ENCODE results near the gene OR4C46. TPM values are rescaled to one million over a fixed set of nuclear protein-coding genes. Genes with fewer than 3 reads are reported as not detected.
A peak's percentile ranks its signal among the peaks of the same experiment; 100 is the strongest.

OR4C46 gene
- total RNA-seq, 1 experiment from 2014 or later: not detected

- ATAC-seq: no peak
- no peak overlapping the region for H3K4me3 ChIP-seq (ENCODE audit: low read depth in 2 of 2, low read length in 2 of 2)
- no peaks in the 10 kb centered on the region for H3K9me3 ChIP-seq (ENCODE audit: control insufficient read depth, insufficient read depth, low read depth, low read length)
- TF ChIP-seq CTCF (IDR thresholded peaks at IDR 0.05): peak; percentile 16
- no peak for TF ChIP-seq POLR2AphosphoS5 (IDR thresholded peaks at IDR 0.05; ENCODE audit: low read depth, low read length)
- no TSS peak for BruUV-seq (replicated peaks)
- no peaks in the 10 kb centered on the region for H3K36me3 ChIP-seq (ENCODE audit: control insufficient read depth, insufficient read depth, low read length)
- no peaks in the 10 kb centered on the region for H3K4me1 ChIP-seq (ENCODE audit: control insufficient read depth, insufficient read depth, low read length)
- ChIA-PET POLR2A (no interaction called here), CTCF (no interaction called here)
- no peaks in the 10 kb centered on the region for H3K27me3 ChIP-seq (ENCODE audit: control insufficient read depth, insufficient read depth, low read length)
- DNase-seq (ENCODE audit: low read depth, low spot score): no peak
- intact Hi-C loops (cut with micrococcal nuclease; ENCODE audit: unreplicated experiment): no loop called here
- in situ Hi-C loops (cut with HindIII; ENCODE audit: low pct_unique_long_range_greater_than_20kb, low sequenced_read_pairs): no loop called here
- H3K27ac ChIP-seq (ENCODE audit: low read length): no peak overlapping the region
Observed at GRCh38 chr11:54558919-54559318, 44.9 kb downstream of the OR4C46 start.

GRCh38 chr11:54558407-54558806, 45.4 kb downstream of the OR4C46 start:
- no peak overlapping the region for H3K4me3 ChIP-seq (ENCODE audit: low read depth in 2 of 2, low read length in 2 of 2)
- POLR2A ChIA-PET: no interaction called here
- no peak overlapping the region for H3K27ac ChIP-seq (ENCODE audit: low read length)
- H3K9me3 ChIP-seq (ENCODE audit: control insufficient read depth, insufficient read depth, low read depth, low read length): no peaks in the 10 kb centered on the region
- no peaks in the 10 kb centered on the region for H3K4me1 ChIP-seq (ENCODE audit: control insufficient read depth, insufficient read depth, low read length)
- CTCF ChIA-PET: no interaction called here
- TF ChIP-seq REST (IDR thresholded peaks at IDR 0.05; ENCODE audit: insufficient read depth in 1 of 2, low read depth in 2 of 2, low read length in 1 of 2): no peak
- no peak for TF ChIP-seq POLR2AphosphoS5 (IDR thresholded peaks at IDR 0.05; ENCODE audit: low read depth, low read length)
- no peak for TF ChIP-seq SIN3A (IDR thresholded peaks at IDR 0.05; ENCODE audit: borderline replicate concordance, insufficient read depth, low read depth, low read length)
- no peak for TF ChIP-seq TCF7L2 (IDR thresholded peaks at IDR 0.05; ENCODE audit: low read depth, low read length)
- no peak for TF ChIP-seq CTCF (IDR thresholded peaks at IDR 0.05)
- ATAC-seq (no peak), DNase-seq (ENCODE audit: low read depth, low spot score) (no peak)
- in situ Hi-C loops (cut with HindIII; ENCODE audit: low pct_unique_long_range_greater_than_20kb, low sequenced_read_pairs) (no loop called here), intact Hi-C loops (cut with micrococcal nuclease; ENCODE audit: unreplicated experiment) (no loop called here)
- H3K27me3 ChIP-seq (ENCODE audit: control insufficient read depth, insufficient read depth, low read length): no peaks in the 10 kb centered on the region
- no TSS peak for BruUV-seq (replicated peaks)
- no peaks in the 10 kb centered on the region for H3K36me3 ChIP-seq (ENCODE audit: control insufficient read depth, insufficient read depth, low read length)

Other genes with a start within 250 kb of the OR4C46 start
- gene OR4A5, start 102.8 kb upstream of the OR4C46 start, total RNA-seq (2021; ENCODE audit: unreplicated experiment): not detected